ENCODE data around the gene ADAMTS4. TPM values are rescaled to one million over a fixed set of nuclear protein-coding genes. Genes with fewer than 3 reads are reported as not detected.
A peak's percentile ranks its signal among the peaks of the same experiment; 100 is the strongest.

The ADAMTS4 gene
- total and polyA plus RNA-seq, 9 of the 15 experiments (the other 6 are each of a cell fraction or from before 2014, with no cell fraction given), result 0.07 to 3.7 (median 0.41) TPM

- 43% methylated on average over 3 of the region's 3 CpGs for WGBS (ENCODE audit: insufficient coverage, low coverage, missing lambda C conversion rate)
Measured at GRCh38 chr1:161187311-161187710, 11.5 kb downstream of the ADAMTS4 start.

More at GRCh38 chr1:161187311-161187710, 11.5 kb downstream of the ADAMTS4 start:
- DNase-seq (ENCODE audit: extremely low read depth in 1 of 4, low spot score in 3 of 4) (no peak), FAIRE-seq (peak; percentile 51), ATAC-seq (peak; percentile 30)
- no peaks in the 10 kb centered on the region for H3K9me1 ChIP-seq (ENCODE audit: control insufficient read depth, insufficient read depth, low read length)
- intact Hi-C loops (cut with micrococcal nuclease) (no loop called here), in situ Hi-C loops (cut with MboI) (no loop called here)
- H2AFZ ChIP-seq (ENCODE audit: low read depth, low read length), result peak overlapping the region; percentile 76
- no peak overlapping the region for H3K9ac ChIP-seq (ENCODE audit: insufficient read depth in 1 of 2, low read depth in 2 of 2, low read length in 2 of 2)
- no TSS peak for BruUV-seq (replicated peaks)
- no peak overlapping the region for H3K27ac ChIP-seq (ENCODE audit: extremely low read depth, low read depth, low read length)
- H3K9me3 ChIP-seq (replicated peaks; ENCODE audit: control insufficient read depth, insufficient read depth, low read depth, low read length), result no peaks in the 10 kb centered on the region
- no peaks in the 10 kb centered on the region for H3K27me3 ChIP-seq (ENCODE audit: control insufficient read depth in 2 of 2, insufficient read depth in 2 of 2, low read length in 2 of 2)
- H3K4me3 ChIP-seq, result no peak overlapping the region
- H3K4me2 ChIP-seq (ENCODE audit: insufficient read depth, low read length), result peak overlapping the region; percentile 2; the same call in 1 of the 2 replicates
- H3K36me3 ChIP-seq (ENCODE audit: control insufficient read depth, insufficient read depth, low read length), result no peaks in the 10 kb centered on the region
- peaks cover 17 to 29% of the 10 kb centered on the region in 2 experiments for H3K4me1 ChIP-seq (replicated peaks in 1 of 2; ENCODE audit: control insufficient read depth in 2 of 2, insufficient read depth in 2 of 2, low read length in 2 of 2)
- H4K20me1 ChIP-seq (replicated peaks; ENCODE audit: control insufficient read depth, insufficient read depth, low read length), result no peaks in the 10 kb centered on the region
- no peak for TF ChIP-seq POLR3G (IDR thresholded peaks at IDR 0.05; ENCODE audit: extremely low read depth, insufficient read length, insufficient replicate concordance)
- TF ChIP-seq MAZ (CRISPR knock-in tag; conservative IDR thresholded peaks at IDR 0.05 in 1 of 2, IDR thresholded peaks at IDR 0.05 in 1 of 2), result no peak
- TF ChIP-seq, protein P1, sequence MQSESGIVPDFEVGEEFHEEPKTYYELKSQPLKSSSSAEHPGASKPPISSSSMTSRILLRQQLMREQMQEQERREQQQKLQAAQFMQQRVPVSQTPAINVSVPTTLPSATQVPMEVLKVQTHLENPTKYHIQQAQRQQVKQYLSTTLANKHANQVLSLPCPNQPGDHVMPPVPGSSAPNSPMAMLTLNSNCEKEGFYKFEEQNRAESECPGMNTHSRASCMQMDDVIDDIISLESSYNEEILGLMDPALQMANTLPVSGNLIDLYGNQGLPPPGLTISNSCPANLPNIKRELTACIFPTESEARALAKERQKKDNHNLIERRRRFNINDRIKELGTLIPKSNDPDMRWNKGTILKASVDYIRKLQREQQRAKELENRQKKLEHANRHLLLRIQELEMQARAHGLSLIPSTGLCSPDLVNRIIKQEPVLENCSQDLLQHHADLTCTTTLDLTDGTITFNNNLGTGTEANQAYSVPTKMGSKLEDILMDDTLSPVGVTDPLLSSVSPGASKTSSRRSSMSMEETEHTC (IDR thresholded peaks at IDR 0.05), result no peak
- POLR2A ChIA-PET, result interaction anchor here (0.6 to 1.1 kb wide), 2 partner anchors 21 to 25 kb away, joined by 3 read pairs; no protein-coding TSS in a partner anchor
- no peaks in the 10 kb centered on the region for H3K79me2 ChIP-seq (ENCODE audit: control insufficient read depth, insufficient read depth, low read length)
- CTCF ChIA-PET (ENCODE audit: low intra/inter-chr PET ratio), result no interaction called here
